ENCODE measurements around the gene PADI2. TPM values are rescaled to one million over a fixed set of nuclear protein-coding genes. Genes with fewer than 3 reads are reported as not detected.

PADI2 gene
- total RNA-seq, 2 experiments from 2014 or later = 0.25 to 0.30 TPM

DNA sequence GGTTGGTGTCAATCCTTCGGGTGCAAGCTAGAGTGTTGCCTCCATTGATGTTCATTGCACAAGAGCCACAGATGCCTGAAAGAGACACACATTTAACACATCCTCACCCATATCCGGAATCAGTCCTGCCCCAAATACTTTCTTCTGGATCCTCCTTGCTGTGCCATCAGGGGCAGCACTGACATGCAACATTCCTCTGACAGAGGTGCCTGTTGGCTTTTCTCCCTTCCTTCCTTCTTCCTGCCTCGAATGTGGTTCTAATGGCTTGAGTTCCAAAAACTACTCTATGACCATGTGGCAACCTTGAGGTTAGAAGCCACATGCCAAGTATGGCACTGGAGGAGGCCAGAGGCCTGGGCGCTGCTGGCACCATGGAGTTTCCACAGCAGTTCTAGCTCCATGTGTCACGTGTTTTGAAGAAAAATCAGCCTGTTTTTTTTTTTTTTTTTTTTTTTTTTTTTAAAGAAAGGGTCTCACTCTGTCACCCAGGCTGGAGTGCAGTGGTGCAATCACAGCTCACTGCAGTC, 90.5 kb downstream of the PADI2 start:
- Histone ChIP-seq H3K36me3 (ENCODE audit: insufficient read depth, low read length) (peaks cover 88% of the 10 kb centered on the region), H3K9me3 (ENCODE audit: control insufficient read depth in 1 of 2, insufficient read depth in 1 of 2, low read length in 2 of 2) (no peaks in the 10 kb centered on the region), H3K27me3 (ENCODE audit: control insufficient read depth in 1 of 2, insufficient read depth in 2 of 2, low read length in 2 of 2) (no peaks in the 10 kb centered on the region), H3K4me3 (ENCODE audit: low read length) (no peak overlapping the region), H3K27ac (ENCODE audit: low read depth in 1 of 2, low read length in 2 of 2) (no peak overlapping the region), H3K4me1 (ENCODE audit: insufficient read depth, low read length) (no peaks in the 10 kb centered on the region)
- DNase-seq (no peak), ATAC-seq (ENCODE audit: poor library complexity) (no peak)
- Mint-ChIP-seq H3K9me3 (no peaks in the 10 kb centered on the region), H3K4me3 (no peak overlapping the region), H3K4me1 (ENCODE audit: low read depth) (no peaks in the 10 kb centered on the region), H3K36me3 (ENCODE audit: low read depth) (peaks cover 86% of the 10 kb centered on the region), H3K27ac (no peak overlapping the region), H3K27me3 (no peaks in the 10 kb centered on the region)
- POLR2A ChIA-PET = no interaction called here
- intact Hi-C loops (cut with DNase I, micrococcal nuclease) = no loop called here
- CTCF ChIA-PET = interaction anchor here (0.7 kb wide), 1 partner anchor 1381 kb away, joined by 4 read pairs; no protein-coding TSS in a partner anchor
- TF ChIP-seq, protein P1, sequence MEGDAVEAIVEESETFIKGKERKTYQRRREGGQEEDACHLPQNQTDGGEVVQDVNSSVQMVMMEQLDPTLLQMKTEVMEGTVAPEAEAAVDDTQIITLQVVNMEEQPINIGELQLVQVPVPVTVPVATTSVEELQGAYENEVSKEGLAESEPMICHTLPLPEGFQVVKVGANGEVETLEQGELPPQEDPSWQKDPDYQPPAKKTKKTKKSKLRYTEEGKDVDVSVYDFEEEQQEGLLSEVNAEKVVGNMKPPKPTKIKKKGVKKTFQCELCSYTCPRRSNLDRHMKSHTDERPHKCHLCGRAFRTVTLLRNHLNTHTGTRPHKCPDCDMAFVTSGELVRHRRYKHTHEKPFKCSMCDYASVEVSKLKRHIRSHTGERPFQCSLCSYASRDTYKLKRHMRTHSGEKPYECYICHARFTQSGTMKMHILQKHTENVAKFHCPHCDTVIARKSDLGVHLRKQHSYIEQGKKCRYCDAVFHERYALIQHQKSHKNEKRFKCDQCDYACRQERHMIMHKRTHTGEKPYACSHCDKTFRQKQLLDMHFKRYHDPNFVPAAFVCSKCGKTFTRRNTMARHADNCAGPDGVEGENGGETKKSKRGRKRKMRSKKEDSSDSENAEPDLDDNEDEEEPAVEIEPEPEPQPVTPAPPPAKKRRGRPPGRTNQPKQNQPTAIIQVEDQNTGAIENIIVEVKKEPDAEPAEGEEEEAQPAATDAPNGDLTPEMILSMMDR (IDR thresholded peaks at IDR 0.05) = no peak

DNA sequence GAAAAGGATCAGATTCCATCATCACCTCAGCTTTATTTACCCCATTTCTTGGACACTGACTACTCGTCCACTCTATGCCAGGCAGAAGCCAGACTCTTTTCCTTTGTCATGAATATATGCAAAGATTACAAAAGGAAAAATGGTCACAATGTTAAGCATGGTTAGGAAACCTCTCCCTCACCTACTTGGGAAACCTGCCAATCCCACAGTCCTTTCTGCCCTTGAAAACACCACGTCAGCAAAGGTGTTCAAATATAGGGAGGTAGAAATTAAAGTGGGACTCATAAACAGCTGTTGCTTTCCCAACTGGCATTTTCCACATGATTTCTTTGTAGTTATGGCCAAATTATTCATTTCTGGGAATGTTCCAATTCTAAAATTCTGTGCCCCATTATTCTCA, 91.4 kb downstream of the PADI2 start:
- no peak overlapping the region for H3K27ac Mint-ChIP-seq
- ATAC-seq (ENCODE audit: poor library complexity) = no peak
- POLR2A ChIA-PET = no interaction called here

DNA sequence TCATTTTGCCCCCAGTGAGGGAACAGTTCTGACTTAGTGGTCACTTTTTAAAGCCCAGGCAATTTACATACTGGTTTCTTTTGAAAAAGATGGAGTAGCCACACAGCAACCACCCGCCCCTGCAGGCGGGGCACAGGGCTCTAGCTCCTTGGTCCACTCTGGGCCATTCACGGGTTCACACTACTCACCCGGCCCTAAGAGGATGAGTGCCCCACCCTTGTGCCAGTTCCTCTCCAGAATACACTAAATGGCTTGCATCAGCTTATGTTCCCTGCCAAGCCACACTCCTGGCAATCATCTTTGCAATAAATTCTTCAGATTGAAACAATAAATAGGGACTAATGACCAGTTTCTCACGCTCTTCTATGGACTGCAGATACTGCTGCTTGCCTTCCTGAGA, 91.8 kb downstream of the PADI2 start:
- Mint-ChIP-seq H3K4me3 (no peak overlapping the region), H3K27ac (no peak overlapping the region), H3K36me3 (ENCODE audit: low read depth) (peaks cover 86% of the 10 kb centered on the region), H3K27me3 (no peaks in the 10 kb centered on the region), H3K4me1 (ENCODE audit: low read depth) (no peaks in the 10 kb centered on the region), H3K9me3 (no peaks in the 10 kb centered on the region)
- intact Hi-C loops (cut with DNase I, micrococcal nuclease) = no loop called here
- peaks cover 88% of the 10 kb centered on the region for H3K36me3 ChIP-seq (ENCODE audit: insufficient read depth, low read length)
- no peaks in the 10 kb centered on the region for H3K27me3 ChIP-seq (ENCODE audit: control insufficient read depth in 1 of 2, insufficient read depth in 2 of 2, low read length in 2 of 2)
- no peaks in the 10 kb centered on the region for H3K9me3 ChIP-seq (ENCODE audit: control insufficient read depth in 1 of 2, insufficient read depth in 1 of 2, low read length in 2 of 2)
- no peak for ATAC-seq (ENCODE audit: poor library complexity)
- no peak overlapping the region for H3K27ac ChIP-seq (ENCODE audit: low read depth in 1 of 2, low read length in 2 of 2)
- TF ChIP-seq, protein P1 (IDR thresholded peaks at IDR 0.05) = no peak
- H3K4me3 ChIP-seq (ENCODE audit: low read length) = no peak overlapping the region
- no peaks in the 10 kb centered on the region for H3K4me1 ChIP-seq (ENCODE audit: insufficient read depth, low read length)
- POLR2A ChIA-PET = no interaction called here
- DNase-seq = no peak
- CTCF ChIA-PET = no interaction called here

More for the DNA sequence above, 91.4 kb downstream of the PADI2 start:
- H3K27me3 Mint-ChIP-seq = no peaks in the 10 kb centered on the region
- H3K9me3 ChIP-seq (ENCODE audit: control insufficient read depth in 1 of 2, insufficient read depth in 1 of 2, low read length in 2 of 2) = no peaks in the 10 kb centered on the region
- H3K4me3 Mint-ChIP-seq = no peak overlapping the region
- no peaks in the 10 kb centered on the region for H3K27me3 ChIP-seq (ENCODE audit: control insufficient read depth in 1 of 2, insufficient read depth in 2 of 2, low read length in 2 of 2)
- peaks cover 86% of the 10 kb centered on the region for H3K36me3 Mint-ChIP-seq (ENCODE audit: low read depth)
- no peak overlapping the region for H3K4me3 ChIP-seq (ENCODE audit: low read length)
- DNase-seq = no peak
- no peaks in the 10 kb centered on the region for H3K9me3 Mint-ChIP-seq
- no peaks in the 10 kb centered on the region for H3K4me1 ChIP-seq (ENCODE audit: insufficient read depth, low read length)
- no peak overlapping the region for H3K27ac ChIP-seq (ENCODE audit: low read depth in 1 of 2, low read length in 2 of 2)
- CTCF ChIA-PET = no interaction called here
- intact Hi-C loops (cut with DNase I, micrococcal nuclease) = no loop called here
- H3K4me1 Mint-ChIP-seq (ENCODE audit: low read depth) = no peaks in the 10 kb centered on the region
- peaks cover 88% of the 10 kb centered on the region for H3K36me3 ChIP-seq (ENCODE audit: insufficient read depth, low read length)
- TF ChIP-seq, protein P1 (IDR thresholded peaks at IDR 0.05) = no peak
